ENCODE data around the gene CRELD1.

GRCh38 chr3:9965200-9965875 lies 31.7 kb downstream of the CRELD1 start:
- no peak for TF ChIP-seq CTCF (IDR thresholded peaks at IDR 0.05 in 8 of 11, conservative IDR thresholded peaks at IDR 0.05 in 3 of 11)
- TF ChIP-seq POLR2AphosphoS5 (IDR thresholded peaks at IDR 0.05) = no peak
- no peak for TF ChIP-seq POLR2A (IDR thresholded peaks at IDR 0.05)
